ENCODE measurements around the gene ZNF317. TPM values are rescaled to one million over a fixed set of nuclear protein-coding genes. Genes with fewer than 3 reads are reported as not detected.

Gene ZNF317
- total and polyA plus RNA-seq, 2 of the 13 experiments (the other 11 are each of a cell fraction or from before 2014, with no cell fraction given) = 14.0 to 27.9 TPM

- peaks cover 9 to 52% of the 10 kb centered on the region in 2 experiments for H3K36me3 ChIP-seq (replicated peaks in 1 of 2; ENCODE audit: control insufficient read depth in 1 of 2, insufficient read depth in 2 of 2, low read length in 2 of 2)
- in situ Hi-C loops (cut with HindIII; ENCODE audit: extremely low pct_ligation_motif_present, low pct_unique_long_range_greater_than_20kb) = loop anchor here (25.0 kb wide), 1 partner anchor 637 kb away; no protein-coding TSS in a partner anchor
These were observed 9.8 kb downstream of the ZNF317 start for GRCh38 chr19:9149997-9150396.

More at GRCh38 chr19:9149997-9150396, 9.8 kb downstream of the ZNF317 start:
- Histone ChIP-seq H3K4me1 (ENCODE audit: insufficient read depth, low read length) (no peaks in the 10 kb centered on the region), H3K9me3 (ENCODE audit: low read length) (peaks cover 46% of the 10 kb centered on the region), H2AFZ (ENCODE audit: low read length) (no peak overlapping the region), H4K20me1 (ENCODE audit: insufficient read depth, low read length) (peaks cover 12% of the 10 kb centered on the region; the same call in 1 of the 2 replicates), H3K4me3 (replicated peaks in 1 of 3; ENCODE audit: insufficient read depth in 1 of 3, low read depth in 2 of 3, low read length in 3 of 3) (no peak overlapping the region), H3K9ac (ENCODE audit: insufficient read depth, low read depth, low read length) (no peak overlapping the region), H3K27me3 (ENCODE audit: control insufficient read depth in 1 of 2, insufficient read depth in 2 of 2, low read length in 2 of 2) (no peaks in the 10 kb centered on the region), H3K4me2 (ENCODE audit: low read depth, low read length) (no peak overlapping the region), H3K27ac (ENCODE audit: extremely low read length, insufficient read depth, low read length) (no peak overlapping the region), H3K79me2 (ENCODE audit: insufficient read depth, low read length) (peaks cover 92% of the 10 kb centered on the region)
- DNase-seq (ENCODE audit: low spot score) (no peak), ATAC-seq (no peak), FAIRE-seq (no peak)
- ChIA-PET CTCF (ENCODE audit: low intra/inter-chr PET ratio, low total read pairs) (no interaction called here), POLR2A (no interaction called here)
- BruUV-seq (replicated peaks) = no TSS peak
- WGBS (ENCODE audit: low lambda C conversion rate) = 96% methylated on average over 4 of the region's 4 CpGs
- intact Hi-C loops (cut with micrococcal nuclease; ENCODE audit: unreplicated experiment) = no loop called here
- TF ChIP-seq MBNL3 (CRISPR knock-in tag; conservative IDR thresholded peaks at IDR 0.05) (no peak), NONO (IDR thresholded peaks at IDR 0.05) (no peak), NONO (CRISPR knock-in tag; conservative IDR thresholded peaks at IDR 0.05) (no peak), ZMYM3 (CRISPR knock-in tag; IDR thresholded peaks at IDR 0.05) (no peak), MTF1 (CRISPR knock-in tag; IDR thresholded peaks at IDR 0.05) (no peak), GATAD1 (CRISPR knock-in tag; IDR thresholded peaks at IDR 0.05) (no peak), ZNF550 (CRISPR knock-in tag; IDR thresholded peaks at IDR 0.05; ENCODE audit: borderline replicate concordance) (no peak), MLX (CRISPR knock-in tag; IDR thresholded peaks at IDR 0.05) (no peak), ZNF761 (CRISPR knock-in tag; conservative IDR thresholded peaks at IDR 0.05) (no peak), NFE2 (CRISPR knock-in tag; IDR thresholded peaks at IDR 0.05) (no peak), ZNF256 (CRISPR knock-in tag; conservative IDR thresholded peaks at IDR 0.05) (no peak), GPN1 (CRISPR knock-in tag; IDR thresholded peaks at IDR 0.05; ENCODE audit: borderline replicate concordance) (no peak), ZNF180 (CRISPR knock-in tag; IDR thresholded peaks at IDR 0.05; ENCODE audit: borderline replicate concordance, low read depth) (no peak)
- TF ChIP-seq, protein P1, sequence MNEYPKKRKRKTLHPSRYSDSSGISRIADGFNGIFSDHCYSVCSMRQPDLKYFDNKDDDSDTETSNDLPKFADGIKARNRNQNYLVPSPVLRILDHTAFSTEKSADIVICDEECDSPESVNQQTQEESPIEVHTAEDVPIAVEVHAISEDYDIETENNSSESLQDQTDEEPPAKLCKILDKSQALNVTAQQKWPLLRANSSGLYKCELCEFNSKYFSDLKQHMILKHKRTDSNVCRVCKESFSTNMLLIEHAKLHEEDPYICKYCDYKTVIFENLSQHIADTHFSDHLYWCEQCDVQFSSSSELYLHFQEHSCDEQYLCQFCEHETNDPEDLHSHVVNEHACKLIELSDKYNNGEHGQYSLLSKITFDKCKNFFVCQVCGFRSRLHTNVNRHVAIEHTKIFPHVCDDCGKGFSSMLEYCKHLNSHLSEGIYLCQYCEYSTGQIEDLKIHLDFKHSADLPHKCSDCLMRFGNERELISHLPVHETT (CRISPR knock-in tag; conservative IDR thresholded peaks at IDR 0.05) = no peak
- TF ChIP-seq, protein P2, sequence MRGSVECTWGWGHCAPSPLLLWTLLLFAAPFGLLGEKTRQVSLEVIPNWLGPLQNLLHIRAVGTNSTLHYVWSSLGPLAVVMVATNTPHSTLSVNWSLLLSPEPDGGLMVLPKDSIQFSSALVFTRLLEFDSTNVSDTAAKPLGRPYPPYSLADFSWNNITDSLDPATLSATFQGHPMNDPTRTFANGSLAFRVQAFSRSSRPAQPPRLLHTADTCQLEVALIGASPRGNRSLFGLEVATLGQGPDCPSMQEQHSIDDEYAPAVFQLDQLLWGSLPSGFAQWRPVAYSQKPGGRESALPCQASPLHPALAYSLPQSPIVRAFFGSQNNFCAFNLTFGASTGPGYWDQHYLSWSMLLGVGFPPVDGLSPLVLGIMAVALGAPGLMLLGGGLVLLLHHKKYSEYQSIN (CRISPR knock-in tag; IDR thresholded peaks at IDR 0.05; ENCODE audit: borderline replicate concordance) = no peak

All from HepG2 (cell line).